Spleen (tissue), 11 donors: ENCODE results near the gene MAPKBP1. TPM values are rescaled to one million over a fixed set of nuclear protein-coding genes. Genes with fewer than 3 reads are reported as not detected.
A peak's percentile ranks its signal among the peaks of the same experiment; 100 is the strongest.

Experiments used
- DNase-seq: peaks from one replicate; pipeline ENCODE4 v3.0.0-alpha.2; 2020
- H3K27ac ChIP-seq, 8 donors: fragments of 200-600 bp; sonication (generic) in 7 of 8; 1 replicate in 4 of 8; 2 replicates in 4 of 8; pipeline versions ENCODE4 v1.5.0 to v1.8.0; 2016 to 2021; ENCODE audit warnings: inconsistent platforms in 4 of 8, mild to moderate bottlenecking in 4 of 8, moderate library complexity in 1 of 8
- H3K27me3 ChIP-seq, 7 donors: fragments of 200-600 bp; sonication (generic) in 6 of 7; replicated peaks in 1 of 7; 1 replicate in 4 of 7; 2 replicates in 3 of 7; pipeline versions ENCODE4 v1.5.0 to v1.8.0; 2016 to 2021; ENCODE audit warnings: inconsistent platforms in 3 of 7, mild to moderate bottlenecking in 1 of 7
- H3K36me3 ChIP-seq, 6 donors: fragments of 200-600 bp; sonication (generic) in 5 of 6; 1 replicate in 4 of 6; 2 replicates in 2 of 6; pipeline versions ENCODE4 v1.5.0 to v1.8.0; 2016 to 2021; ENCODE audit warnings: inconsistent platforms in 2 of 6
- H3K4me1 ChIP-seq, 6 donors: fragments of 200-600 bp; sonication (generic) in 5 of 6; 1 replicate in 3 of 6; 2 replicates in 3 of 6; pipeline versions ENCODE4 v1.5.0 to v1.8.0; 2016 to 2021; ENCODE audit warnings: inconsistent platforms in 3 of 6
- H3K4me3 ChIP-seq, 8 donors: fragments of 200-600 bp; sonication (generic) in 7 of 8; 1 replicate in 4 of 8; 2 replicates in 4 of 8; pipeline versions ENCODE4 v1.5.0 to v1.8.0; 2016 to 2021; ENCODE audit warnings: inconsistent platforms in 4 of 8, mild to moderate bottlenecking in 4 of 8, moderate library complexity in 2 of 8
- H3K9me3 ChIP-seq, 8 donors: fragments of 200-600 bp; sonication (generic) in 7 of 8; 1 replicate in 4 of 8; 2 replicates in 4 of 8; pipeline versions ENCODE4 v1.5.0 to v1.8.0; 2016 to 2021; ENCODE audit warnings: inconsistent platforms in 4 of 8
- POLR2A ChIP-seq, 3 donors: fragments of 450-650 bp; IDR thresholded peaks; one replicate each; pipeline ENCODE4 v1.5.1; 2017; ENCODE audit warnings: antibody characterized with exemption in 3 of 3, mild to moderate bottlenecking in 1 of 3
- POLR2AphosphoS5 ChIP-seq, 3 donors: sonication (generic); formaldehyde crosslinking; IDR thresholded peaks; one replicate each; pipeline ENCODE4 v1.5.1; 2017; ENCODE audit warnings: antibody characterized with exemption in 3 of 3
- WGBS, 5 donors: extraction: QIAGEN DNeasy Blood & Tissue Kit in 3 of 5; methylation state at CpG; one replicate each; pipeline versions ENCODE4 v1.1.5 to v1.1.7; 2013 to 2018; 5-methylcytosine and 5-hydroxymethylcytosine counted together
- intact Hi-C: fragments of 100-400 bp; cut with DNase I; formaldehyde crosslinking; loops from one replicate; pipeline ENCODE4 v1.15.0; 2023; ENCODE audit warnings: low total_unique reads
- polyA plus RNA-seq, 3 donors: library from polyadenylated mRNA; stranded (reverse); fragments of 200-250 nt; gene quantifications; one replicate each; pipeline ENCODE4 v1.2.1, GENCODE V29; 2013
- total RNA-seq, 7 donors: library from RNA; depleted of rRNA in 3 of 7; stranded (reverse); fragments of >200 nt in 3 of 7; fragmentation: NEBNext Ultra II Directional in 4 of 7; extraction: Animal tissue kit (Norgen Biotek cat#: 25700) in 4 of 7; gene quantifications; one replicate each; pipeline versions ENCODE4 v1.1.0 to v1.2.1, GENCODE V29; 2016 to 2021
- TF ChIP-seq, protein P1 (sequence below), 11 experiments: fragments of 200-600 bp in 7 of 11; fragments of 450-650 bp in 4 of 11; sonication (generic) in 4 of 11; IDR thresholded peaks in 8 of 11; conservative IDR thresholded peaks in 3 of 11; 1 replicate in 7 of 11; 2 replicates in 4 of 11; pipeline versions ENCODE4 v1.4.0 to v1.8.0; 2016 to 2021; ENCODE audit warnings: antibody characterized with exemption in 11 of 11, inconsistent platforms in 4 of 11, mild to moderate bottlenecking in 1 of 11
- donor health status: healthy with polysubstance abuse.
- donor health status: DM: no; HTN: no; CAD: no; lungs with moderate emphysema.
- donor health status: DM: no; HTN: no; CAD: no.
- donor health status: Bipolar disorder and iron deficiency.
- donor health status: healthy.
- donor health status: DM: no; HTN: no; CAD: no.
- donor health status: DM: yes; HTN: yes; CAD: no.

Gene MAPKBP1
- total and polyA plus RNA-seq, 10 donors: 2.4 to 44.5 (median 26.0) TPM

DNA sequence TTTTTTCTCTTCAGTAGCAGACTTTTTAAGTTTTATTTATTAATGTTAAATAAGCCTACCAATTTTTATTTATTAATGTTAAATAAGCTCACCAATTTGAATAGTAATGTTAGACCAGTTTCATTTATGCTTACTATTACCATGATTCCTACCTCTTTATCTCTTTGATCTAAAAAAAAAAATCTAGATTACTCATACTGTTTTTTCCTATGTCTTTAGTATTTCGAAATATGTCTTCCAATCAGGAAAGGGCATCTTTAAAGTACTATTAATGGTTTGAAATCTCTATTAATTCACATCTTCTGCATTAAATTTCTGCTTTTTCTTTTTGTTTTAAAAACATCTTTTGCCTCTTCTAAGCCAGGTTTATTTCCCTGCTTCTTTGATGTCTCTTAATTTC, 27.5 kb upstream of the MAPKBP1 start:
- DNase-seq: no peak
- no peaks in the 10 kb centered on the region for H3K27me3 ChIP-seq
- no peak overlapping the region for H3K4me3 ChIP-seq
- intact Hi-C loops: no loop called here
- H3K36me3 ChIP-seq: peaks cover 0 to 82% (median 49%) of the 10 kb centered on the region in 6 donors
- H3K4me1 ChIP-seq: no peaks in the 10 kb centered on the region
- WGBS, 5 donors: 80 to 94% (median 83%) methylated on average over 1 of the region's 1 CpG
- TF ChIP-seq, protein P1, sequence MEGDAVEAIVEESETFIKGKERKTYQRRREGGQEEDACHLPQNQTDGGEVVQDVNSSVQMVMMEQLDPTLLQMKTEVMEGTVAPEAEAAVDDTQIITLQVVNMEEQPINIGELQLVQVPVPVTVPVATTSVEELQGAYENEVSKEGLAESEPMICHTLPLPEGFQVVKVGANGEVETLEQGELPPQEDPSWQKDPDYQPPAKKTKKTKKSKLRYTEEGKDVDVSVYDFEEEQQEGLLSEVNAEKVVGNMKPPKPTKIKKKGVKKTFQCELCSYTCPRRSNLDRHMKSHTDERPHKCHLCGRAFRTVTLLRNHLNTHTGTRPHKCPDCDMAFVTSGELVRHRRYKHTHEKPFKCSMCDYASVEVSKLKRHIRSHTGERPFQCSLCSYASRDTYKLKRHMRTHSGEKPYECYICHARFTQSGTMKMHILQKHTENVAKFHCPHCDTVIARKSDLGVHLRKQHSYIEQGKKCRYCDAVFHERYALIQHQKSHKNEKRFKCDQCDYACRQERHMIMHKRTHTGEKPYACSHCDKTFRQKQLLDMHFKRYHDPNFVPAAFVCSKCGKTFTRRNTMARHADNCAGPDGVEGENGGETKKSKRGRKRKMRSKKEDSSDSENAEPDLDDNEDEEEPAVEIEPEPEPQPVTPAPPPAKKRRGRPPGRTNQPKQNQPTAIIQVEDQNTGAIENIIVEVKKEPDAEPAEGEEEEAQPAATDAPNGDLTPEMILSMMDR (IDR thresholded peaks at IDR 0.05 in 8 of 11, conservative IDR thresholded peaks at IDR 0.05 in 3 of 11): no peak
- TF ChIP-seq POLR2AphosphoS5 (IDR thresholded peaks at IDR 0.05) (no peak), POLR2A (IDR thresholded peaks at IDR 0.05) (no peak)
- no peaks in the 10 kb centered on the region for H3K9me3 ChIP-seq
- H3K27ac ChIP-seq: no peak overlapping the region

DNA sequence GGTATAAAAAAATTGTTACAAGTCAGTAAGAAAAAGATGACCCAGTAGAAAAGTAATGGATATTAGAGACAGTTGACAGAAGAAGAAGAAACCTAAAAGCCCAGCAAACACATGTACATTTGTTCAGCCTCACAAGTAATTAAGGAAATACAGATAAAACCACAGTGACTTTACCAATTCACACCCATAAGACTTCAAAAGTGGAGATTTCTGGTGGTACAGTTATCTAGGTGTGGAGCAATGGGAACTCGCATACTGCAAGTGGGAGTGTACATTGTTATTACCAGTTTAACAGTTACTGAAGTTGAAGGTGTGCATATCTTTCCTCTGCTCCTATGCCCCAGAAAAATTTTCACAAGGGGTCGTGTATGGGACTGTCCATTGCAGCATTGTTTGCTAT, 18.1 kb upstream of the MAPKBP1 start:
- WGBS, 5 donors: 75 to 88% (median 87%) methylated on average over 2 of the region's 2 CpGs
- H3K9me3 ChIP-seq: no peaks in the 10 kb centered on the region
- TF ChIP-seq, protein P1 (IDR thresholded peaks at IDR 0.05 in 8 of 11, conservative IDR thresholded peaks at IDR 0.05 in 3 of 11): no peak
- TF ChIP-seq POLR2AphosphoS5 (IDR thresholded peaks at IDR 0.05): no peak
- TF ChIP-seq POLR2A (IDR thresholded peaks at IDR 0.05): no peak
- no peak for DNase-seq
- H3K27me3 ChIP-seq: no peaks in the 10 kb centered on the region
- peaks cover 2 to 92% (median 55%) of the 10 kb centered on the region in 6 donors for H3K36me3 ChIP-seq
- H3K4me3 ChIP-seq: no peak overlapping the region
- no peaks in the 10 kb centered on the region for H3K4me1 ChIP-seq
- no peak overlapping the region for H3K27ac ChIP-seq
- intact Hi-C loops: no loop called here

DNA sequence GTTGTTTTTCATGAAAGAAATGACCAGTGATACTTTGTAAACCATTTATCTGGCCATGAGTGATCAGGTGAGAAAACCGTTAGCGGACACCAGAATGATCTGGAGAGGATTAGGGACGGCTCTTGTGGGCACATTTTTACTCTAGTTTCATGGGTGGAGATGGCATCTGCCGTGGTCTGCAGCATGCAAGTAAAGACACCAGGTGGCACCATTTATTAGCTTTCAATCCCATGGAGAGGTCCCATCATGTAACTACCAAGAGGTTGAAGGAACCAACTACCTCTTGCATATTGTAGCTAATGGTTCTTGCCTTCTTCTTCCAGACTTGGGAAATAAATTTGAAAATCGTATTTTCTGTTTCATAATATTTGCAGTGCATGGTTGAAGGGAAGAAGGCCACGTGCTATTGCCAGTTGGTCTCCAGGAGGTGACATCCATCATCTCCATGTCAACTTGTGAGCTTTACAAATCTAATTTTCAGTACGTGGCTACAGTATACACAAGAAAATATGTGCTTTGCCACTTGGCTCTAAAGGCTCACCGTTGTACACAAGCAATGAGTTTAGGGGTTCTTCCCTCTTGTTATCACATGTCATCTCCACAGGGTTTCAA, 1.5 kb upstream of the MAPKBP1 start:
- whole genome bisulfite sequencing, 5 donors: 44 to 61% (median 48%) methylated on average over 8 of the region's 8 CpGs
- Histone ChIP-seq H3K27me3 (no peaks in the 10 kb centered on the region), H3K4me1 (peaks cover 23 to 50% (median 47%) of the 10 kb centered on the region in 6 donors), H3K4me3 (peak overlapping the region in 1 of 8 donors; percentile 80), H3K36me3 (peaks cover 0 to 19% (median 7%) of the 10 kb centered on the region in 6 donors), H3K9me3 (no peaks in the 10 kb centered on the region), H3K27ac (peak overlapping the region in 6 of 8 donors; percentile 89 to 92 (median 90))
- no peak for DNase-seq
- TF ChIP-seq POLR2A (IDR thresholded peaks at IDR 0.05) (no peak), POLR2AphosphoS5 (IDR thresholded peaks at IDR 0.05) (no peak)
- TF ChIP-seq, protein P1 (IDR thresholded peaks at IDR 0.05 in 8 of 11, conservative IDR thresholded peaks at IDR 0.05 in 3 of 11): peak; percentile 71 to 90 (median 85)
- intact Hi-C loops: loop anchor here (2.0 to 5.0 kb wide), 2 partner anchors 38 to 129 kb away; no protein-coding TSS in a partner anchor

DNA sequence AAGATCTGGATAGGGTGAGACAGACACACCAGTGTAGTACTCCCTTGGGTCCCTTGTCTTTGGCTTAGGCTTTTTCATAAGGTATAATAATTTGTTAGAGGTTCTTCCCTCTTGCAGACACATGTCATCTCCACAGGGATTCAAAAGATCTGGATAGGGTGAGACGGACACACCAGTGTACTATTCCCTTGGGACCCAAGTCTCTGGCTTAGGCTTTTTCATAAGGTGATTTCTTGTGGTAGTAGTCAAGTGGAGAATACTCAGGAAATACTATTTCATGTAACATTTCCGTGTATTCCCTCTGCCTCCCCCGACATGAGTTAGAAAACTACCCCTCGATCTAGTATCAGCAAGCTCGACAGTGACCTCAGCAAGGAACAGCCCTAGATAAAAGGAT, 954 bp upstream of the MAPKBP1 start:
- no peaks in the 10 kb centered on the region for H3K27me3 ChIP-seq
- peaks cover 0 to 14% (median 5%) of the 10 kb centered on the region in 6 donors for H3K36me3 ChIP-seq
- H3K4me3 ChIP-seq: peak overlapping the region in 6 of 8 donors; percentile 66 to 82 (median 79)
- TF ChIP-seq, protein P1 (IDR thresholded peaks at IDR 0.05 in 8 of 11, conservative IDR thresholded peaks at IDR 0.05 in 3 of 11): no peak
- no peak for TF ChIP-seq POLR2A (IDR thresholded peaks at IDR 0.05)
- 21 to 34% (median 26%) methylated on average over 5 of the region's 5 CpGs for WGBS, 5 donors
- DNase-seq: no peak
- peaks cover 27 to 55% (median 50%) of the 10 kb centered on the region in 6 donors for H3K4me1 ChIP-seq
- H3K27ac ChIP-seq: peak overlapping the region in 7 of 8 donors; percentile 89 to 93 (median 91)
- intact Hi-C loops: loop anchor here (2.0 to 5.0 kb wide), 2 partner anchors 37 to 129 kb away; no protein-coding TSS in a partner anchor
- no peaks in the 10 kb centered on the region for H3K9me3 ChIP-seq
